HepG2 (cell line): Measurements from ENCODE around the gene SEPHS2. TPM values are rescaled to one million over a fixed set of nuclear protein-coding genes. Genes with fewer than 3 reads are reported as not detected.

ENCODE experiments used
- HBP1 ChIP-seq: IDR thresholded peaks from 2 replicates; pipeline ENCODE4 v1.6.1; 2016; ENCODE audit warnings: low read depth, control low read depth
- KIAA2018 ChIP-seq: sonication (generic); formaldehyde crosslinking; IDR thresholded peaks from 2 replicates; pipeline ENCODE4 v1.5.0; 2020; ENCODE audit warnings: mild to moderate bottlenecking, missing genetic modification reagents, borderline replicate concordance
- LRRFIP1 ChIP-seq: sonication (generic); formaldehyde crosslinking; conservative IDR thresholded peaks from 2 replicates; pipeline ENCODE4 v1.4.0; 2020; ENCODE audit warnings: missing genetic modification reagents
- MEF2D ChIP-seq: sonication (generic); formaldehyde crosslinking; IDR thresholded peaks from 2 replicates; pipeline ENCODE4 v1.5.1; 2020; ENCODE audit warnings: mild to moderate bottlenecking, missing genetic modification reagents
- SRSF9 ChIP-seq: fragments of 200-400 bp; formaldehyde crosslinking; IDR thresholded peaks from 2 replicates; pipeline ENCODE4 v1.6.1; 2018; ENCODE audit warnings: borderline replicate concordance, mild to moderate bottlenecking, low read depth, low read length; ENCODE audit not compliant: insufficient read depth, poor library complexity, severe bottlenecking
- TCF7 ChIP-seq: sonication (generic); IDR thresholded peaks from 2 replicates; pipeline ENCODE4 v1.6.1; 2016; ENCODE audit warnings: antibody characterized with exemption, low read depth
- THAP8 ChIP-seq: sonication (generic); formaldehyde crosslinking; IDR thresholded peaks from 2 replicates; pipeline ENCODE4 v1.5.1; 2020; ENCODE audit warnings: missing genetic modification reagents, mild to moderate bottlenecking, borderline replicate concordance
- WIZ ChIP-seq: sonication (generic); formaldehyde crosslinking; IDR thresholded peaks from 2 replicates; pipeline ENCODE4 v1.5.1; 2020; ENCODE audit warnings: mild to moderate bottlenecking, missing genetic modification reagents
- ZNF160 ChIP-seq: sonication (generic); formaldehyde crosslinking; IDR thresholded peaks from 2 replicates; pipeline ENCODE4 v1.8.0; 2022; ENCODE audit warnings: mild to moderate bottlenecking, inconsistent platforms, missing genetic modification reagents
- ZNF282 ChIP-seq: fragments of 450-650 bp; IDR thresholded peaks from 2 replicates; pipeline ENCODE4 v1.6.1; 2018; ENCODE audit not compliant: partially characterized antibody
- ZNF562 ChIP-seq: sonication (generic); formaldehyde crosslinking; IDR thresholded peaks from 2 replicates; pipeline ENCODE4 v1.8.0; 2022; ENCODE audit warnings: missing genetic modification reagents, borderline replicate concordance
- polyA plus RNA-seq, 8 experiments: library from polyadenylated mRNA; depleted of rRNA in 3 of 8; stranded (reverse) in 7 of 8; unstranded in 1 of 8; fragments of >200 nt; fragmentation: Illumina TruSeq in 4 of 8; extraction: Trizol in 4 of 8; gene quantifications; 2 replicates each; pipeline versions ENCODE4 v1.2.1 to v1.2.3, GENCODE V29; 2011 to 2016; ENCODE audit warnings: low read depth in 4 of 8, missing spikeins in 1 of 8, mixed read lengths in 1 of 8; ENCODE audit not compliant: insufficient read depth in 1 of 8
- total RNA-seq, 5 experiments: library from RNA; depleted of rRNA; stranded (reverse); fragments of >200 nt; fragmentation: Illumina TruSeq; extraction: Trizol; gene quantifications; 2 replicates each; pipeline ENCODE4 v1.2.3, GENCODE V29; 2016; ENCODE audit warnings: low read depth in 1 of 5
- TF ChIP-seq, protein P1 (sequence below): sonication (generic); formaldehyde crosslinking; IDR thresholded peaks from 2 replicates; pipeline ENCODE4 v1.4.0; 2020; ENCODE audit warnings: low read depth, mild to moderate bottlenecking, missing genetic modification reagents

The SEPHS2 gene
- total and polyA plus RNA-seq, 2 of the 13 experiments (the other 11 are each of a cell fraction or from before 2014, with no cell fraction given): 20.7 to 127 TPM

- TF ChIP-seq LRRFIP1 (CRISPR knock-in tag): 0 out of 2 replicates have a peak, but pooled peaks have one; percentile 51
- TF ChIP-seq MEF2D: peak; percentile 80
- no peak for TF ChIP-seq ZNF562 (CRISPR knock-in tag)
- TF ChIP-seq THAP8 (CRISPR knock-in tag): 0 out of 2 replicates have a peak, but pooled peaks have one; percentile 79
- no peak for TF ChIP-seq SRSF9
- TF ChIP-seq ZNF282: no peak
- TF ChIP-seq ZNF160: peak; percentile 28; the same call in 1 of the 2 replicates
- TF ChIP-seq, protein P1, sequence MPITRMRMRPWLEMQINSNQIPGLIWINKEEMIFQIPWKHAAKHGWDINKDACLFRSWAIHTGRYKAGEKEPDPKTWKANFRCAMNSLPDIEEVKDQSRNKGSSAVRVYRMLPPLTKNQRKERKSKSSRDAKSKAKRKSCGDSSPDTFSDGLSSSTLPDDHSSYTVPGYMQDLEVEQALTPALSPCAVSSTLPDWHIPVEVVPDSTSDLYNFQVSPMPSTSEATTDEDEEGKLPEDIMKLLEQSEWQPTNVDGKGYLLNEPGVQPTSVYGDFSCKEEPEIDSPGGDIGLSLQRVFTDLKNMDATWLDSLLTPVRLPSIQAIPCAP (CRISPR knock-in tag): no peak
- no peak for TF ChIP-seq HBP1
- TF ChIP-seq KIAA2018 (CRISPR knock-in tag): no peak
- no peak for TF ChIP-seq TCF7
- TF ChIP-seq WIZ: no peak
These were observed 38.4 kb downstream of the SEPHS2 start, which contains the start of gene ZNF771 (continued) for GRCh38 chr16:30407102-30407803.
